Hepatocyte (in vitro differentiated cells): ENCODE results near the gene PSMG4.

ENCODE experiments used
- EZH2 ChIP-seq: fragments of 200-600 bp; sonication (generic); IDR thresholded peaks from 2 replicates; pipeline ENCODE4 v1.6.1; 2016; ENCODE audit warnings: antibody characterized with exemption, mild to moderate bottlenecking, borderline replicate concordance
- TF ChIP-seq, protein P1 (sequence below): fragments of 200-600 bp; sonication (generic); IDR thresholded peaks from 2 replicates; pipeline ENCODE4 v1.5.1; 2016; ENCODE audit warnings: antibody characterized with exemption, mild to moderate bottlenecking; ENCODE audit not compliant: poor library complexity

DNA sequence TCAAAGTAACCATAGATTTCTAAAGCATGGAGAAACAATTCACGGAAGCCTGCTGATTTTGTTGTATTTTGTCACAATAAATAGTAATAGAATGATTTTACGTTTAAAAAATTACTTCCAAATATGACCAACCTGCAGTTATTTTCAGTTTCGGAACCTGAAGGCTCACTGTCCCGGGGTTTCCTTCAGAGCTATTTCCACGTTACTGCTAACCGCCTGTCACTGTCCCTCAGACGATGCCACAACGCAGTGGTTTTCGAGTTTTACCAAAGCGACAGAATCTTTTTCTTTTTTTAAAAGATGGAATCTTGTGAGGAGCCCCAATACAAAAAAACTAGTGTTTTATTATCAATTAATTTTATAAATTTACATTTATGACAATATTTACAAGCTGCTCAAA lies 40.5 kb downstream of the PSMG4 start:
- TF ChIP-seq, protein P1, sequence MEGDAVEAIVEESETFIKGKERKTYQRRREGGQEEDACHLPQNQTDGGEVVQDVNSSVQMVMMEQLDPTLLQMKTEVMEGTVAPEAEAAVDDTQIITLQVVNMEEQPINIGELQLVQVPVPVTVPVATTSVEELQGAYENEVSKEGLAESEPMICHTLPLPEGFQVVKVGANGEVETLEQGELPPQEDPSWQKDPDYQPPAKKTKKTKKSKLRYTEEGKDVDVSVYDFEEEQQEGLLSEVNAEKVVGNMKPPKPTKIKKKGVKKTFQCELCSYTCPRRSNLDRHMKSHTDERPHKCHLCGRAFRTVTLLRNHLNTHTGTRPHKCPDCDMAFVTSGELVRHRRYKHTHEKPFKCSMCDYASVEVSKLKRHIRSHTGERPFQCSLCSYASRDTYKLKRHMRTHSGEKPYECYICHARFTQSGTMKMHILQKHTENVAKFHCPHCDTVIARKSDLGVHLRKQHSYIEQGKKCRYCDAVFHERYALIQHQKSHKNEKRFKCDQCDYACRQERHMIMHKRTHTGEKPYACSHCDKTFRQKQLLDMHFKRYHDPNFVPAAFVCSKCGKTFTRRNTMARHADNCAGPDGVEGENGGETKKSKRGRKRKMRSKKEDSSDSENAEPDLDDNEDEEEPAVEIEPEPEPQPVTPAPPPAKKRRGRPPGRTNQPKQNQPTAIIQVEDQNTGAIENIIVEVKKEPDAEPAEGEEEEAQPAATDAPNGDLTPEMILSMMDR: no peak
- no peak for TF ChIP-seq EZH2
